ENCODE measurements around the gene CDHR5. TPM values are rescaled to one million over a fixed set of nuclear protein-coding genes. Genes with fewer than 3 reads are reported as not detected.
"Not testable (repeated sequence)": the region's sequence is repeated elsewhere in the genome, so short reads cannot be mapped to it uniquely, and the experiment has no call there.

The CDHR5 gene, protein sequence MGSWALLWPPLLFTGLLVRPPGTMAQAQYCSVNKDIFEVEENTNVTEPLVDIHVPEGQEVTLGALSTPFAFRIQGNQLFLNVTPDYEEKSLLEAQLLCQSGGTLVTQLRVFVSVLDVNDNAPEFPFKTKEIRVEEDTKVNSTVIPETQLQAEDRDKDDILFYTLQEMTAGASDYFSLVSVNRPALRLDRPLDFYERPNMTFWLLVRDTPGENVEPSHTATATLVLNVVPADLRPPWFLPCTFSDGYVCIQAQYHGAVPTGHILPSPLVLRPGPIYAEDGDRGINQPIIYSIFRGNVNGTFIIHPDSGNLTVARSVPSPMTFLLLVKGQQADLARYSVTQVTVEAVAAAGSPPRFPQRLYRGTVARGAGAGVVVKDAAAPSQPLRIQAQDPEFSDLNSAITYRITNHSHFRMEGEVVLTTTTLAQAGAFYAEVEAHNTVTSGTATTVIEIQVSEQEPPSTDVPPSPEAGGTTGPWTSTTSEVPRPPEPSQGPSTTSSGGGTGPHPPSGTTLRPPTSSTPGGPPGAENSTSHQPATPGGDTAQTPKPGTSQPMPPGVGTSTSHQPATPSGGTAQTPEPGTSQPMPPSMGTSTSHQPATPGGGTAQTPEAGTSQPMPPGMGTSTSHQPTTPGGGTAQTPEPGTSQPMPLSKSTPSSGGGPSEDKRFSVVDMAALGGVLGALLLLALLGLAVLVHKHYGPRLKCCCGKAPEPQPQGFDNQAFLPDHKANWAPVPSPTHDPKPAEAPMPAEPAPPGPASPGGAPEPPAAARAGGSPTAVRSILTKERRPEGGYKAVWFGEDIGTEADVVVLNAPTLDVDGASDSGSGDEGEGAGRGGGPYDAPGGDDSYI
- polyA plus RNA-seq (ENCODE audit: insufficient read length), result 46.0 TPM
- long read RNA-seq, donor 1, partial matches to known transcripts, result 13 of 21 reads
- long read RNA-seq, donor 1, other reads (novel, unspliced or antisense), result 6 of 21 reads
- long read RNA-seq, donor 2, partial matches to known transcripts, result 5 of 8 reads
- long read RNA-seq, donor 2, other reads (novel, unspliced or antisense), result 0 of 8 reads
- long read RNA-seq, donor 3, partial matches to known transcripts, result 0 of 1 reads
- long read RNA-seq, donor 3, other reads (novel, unspliced or antisense), result 0 of 1 reads
- long read RNA-seq, donor 4, result 0 reads
- long read RNA-seq, donor 5, partial matches to known transcripts, result 0 of 1 reads
- long read RNA-seq, donor 5, other reads (novel, unspliced or antisense), result 0 of 1 reads
- long read RNA-seq, donor 6, partial matches to known transcripts, result 0 of 1 reads
- long read RNA-seq, donor 6, other reads (novel, unspliced or antisense), result 0 of 1 reads
- long read RNA-seq, donor 7, partial matches to known transcripts, result 14 of 17 reads
- long read RNA-seq, donor 7, other reads (novel, unspliced or antisense), result 0 of 17 reads
- long read RNA-seq, donor 8, partial matches to known transcripts, result 0 of 1 reads
- long read RNA-seq, donor 8, other reads (novel, unspliced or antisense), result 0 of 1 reads

DNA sequence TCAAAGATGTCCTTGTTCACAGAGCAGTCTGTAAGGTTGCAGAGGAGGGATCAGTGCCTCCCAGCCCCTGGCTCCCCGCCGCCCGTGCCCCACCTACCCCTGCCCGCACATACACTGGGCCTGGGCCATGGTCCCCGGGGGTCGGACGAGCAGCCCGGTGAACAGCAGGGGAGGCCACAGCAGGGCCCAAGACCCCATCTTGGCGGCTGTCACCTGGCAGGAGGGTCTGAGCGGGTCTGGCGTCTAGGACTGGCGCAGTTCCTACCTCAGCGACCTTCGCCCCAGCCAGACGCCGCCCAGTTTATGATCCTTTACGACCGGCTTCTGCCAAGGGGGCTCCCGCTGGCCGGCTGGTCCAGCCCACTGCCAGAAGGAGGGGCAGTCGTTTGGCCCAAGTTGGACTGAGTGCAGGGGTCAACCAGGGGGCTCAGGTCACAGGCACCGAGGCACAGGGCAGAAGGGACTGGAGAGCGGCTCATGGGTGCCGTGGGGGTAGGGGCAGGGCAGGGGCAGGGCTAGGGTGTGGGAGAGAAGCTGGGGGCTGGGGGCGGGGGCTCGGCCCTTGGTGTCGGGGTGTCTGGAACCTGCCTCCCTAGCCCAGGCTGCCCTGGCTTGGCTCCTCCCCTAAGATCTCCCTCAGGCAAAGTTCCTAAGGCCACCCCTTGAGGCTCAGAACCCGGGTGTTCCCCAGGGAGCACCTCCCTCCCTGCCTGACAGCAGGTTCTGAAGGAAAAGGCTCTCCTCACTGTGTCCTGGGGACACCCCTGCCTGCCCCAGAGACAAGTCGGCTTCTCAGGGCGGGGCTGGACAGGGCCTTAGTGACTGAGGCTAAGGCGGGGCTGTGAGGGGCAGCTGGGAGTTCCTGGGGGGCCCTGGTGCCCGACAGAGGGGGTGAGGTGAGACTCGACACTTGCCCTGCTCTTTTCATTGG lies at the start of gene CDHR5:
CDHR5 (minus strand) TSS at position 251 of the 931 bp plus-strand sequence; CDS start at position 198, 53 bp downstream.
- DNase-seq, result no peak

DNA sequence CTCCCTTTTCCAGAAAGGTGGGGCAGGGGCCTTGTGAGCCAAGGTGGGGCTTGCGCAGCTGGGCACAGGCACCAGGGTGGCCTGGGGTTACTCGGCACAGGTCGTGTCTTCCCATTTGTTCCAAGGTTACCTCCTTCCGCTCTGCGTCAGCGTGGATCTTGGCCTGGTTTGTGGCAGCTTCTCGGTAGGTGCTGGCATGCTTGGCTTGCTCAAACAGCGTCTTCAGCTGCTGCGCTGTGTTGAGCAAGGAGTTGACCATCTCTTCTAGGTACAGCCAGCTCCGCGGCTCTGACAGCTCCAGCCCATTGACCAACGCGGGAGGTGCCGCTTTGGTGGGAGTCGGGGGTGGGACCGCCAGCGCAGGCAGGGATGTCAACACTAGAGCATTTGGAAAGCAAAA lies 49.7 kb upstream of the CDHR5 start:
- DNase-seq, result no peak

DNA sequence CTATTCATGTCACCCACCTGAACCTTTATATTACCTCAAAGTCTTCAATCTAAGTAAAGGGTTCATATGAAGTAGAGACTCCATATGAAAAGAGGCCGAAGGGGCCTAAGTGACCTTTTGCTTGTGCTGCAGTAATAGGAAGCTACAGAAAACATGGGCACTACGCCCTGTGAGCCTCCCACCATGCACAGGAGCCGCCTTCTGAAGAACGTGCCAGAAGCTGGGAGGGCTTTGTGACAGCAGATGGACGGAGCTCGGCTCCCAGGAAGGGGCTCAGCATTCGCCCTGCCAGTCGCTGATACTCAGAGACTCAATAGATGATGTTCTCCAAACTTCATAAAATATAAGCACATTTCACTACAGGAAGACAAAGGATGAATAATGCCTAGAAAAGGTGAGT lies 49.1 kb upstream of the CDHR5 start:
- DNase-seq, result no peak

DNA sequence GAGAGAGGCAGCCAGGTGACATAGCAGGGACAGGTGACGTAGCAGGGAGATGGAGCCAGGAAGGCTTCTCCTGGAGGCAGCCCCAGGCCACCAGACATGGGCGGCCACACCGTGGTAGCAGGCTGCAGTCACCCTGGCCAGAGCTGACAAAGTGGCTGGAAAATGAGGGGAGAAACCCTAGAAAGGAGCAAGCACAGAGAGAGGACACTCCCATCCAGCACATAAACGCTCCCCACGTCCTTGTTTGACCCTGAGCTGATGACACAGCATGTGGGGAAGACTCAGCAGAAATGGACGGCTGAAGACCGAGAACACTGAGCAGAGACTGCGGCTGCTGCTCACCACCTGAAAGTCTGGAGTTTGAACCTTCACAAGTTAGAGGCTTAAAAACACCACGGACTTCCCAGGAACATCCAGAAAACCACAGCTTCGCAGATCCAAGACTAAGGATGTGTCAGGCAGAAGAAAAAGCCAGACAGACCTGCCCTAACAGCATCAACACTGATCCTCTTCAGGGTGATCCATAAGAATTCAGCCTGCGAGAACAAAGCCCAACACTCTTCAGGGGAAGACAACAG lies 41.0 kb upstream of the CDHR5 start:
- DNase-seq, result no peak

DNA sequence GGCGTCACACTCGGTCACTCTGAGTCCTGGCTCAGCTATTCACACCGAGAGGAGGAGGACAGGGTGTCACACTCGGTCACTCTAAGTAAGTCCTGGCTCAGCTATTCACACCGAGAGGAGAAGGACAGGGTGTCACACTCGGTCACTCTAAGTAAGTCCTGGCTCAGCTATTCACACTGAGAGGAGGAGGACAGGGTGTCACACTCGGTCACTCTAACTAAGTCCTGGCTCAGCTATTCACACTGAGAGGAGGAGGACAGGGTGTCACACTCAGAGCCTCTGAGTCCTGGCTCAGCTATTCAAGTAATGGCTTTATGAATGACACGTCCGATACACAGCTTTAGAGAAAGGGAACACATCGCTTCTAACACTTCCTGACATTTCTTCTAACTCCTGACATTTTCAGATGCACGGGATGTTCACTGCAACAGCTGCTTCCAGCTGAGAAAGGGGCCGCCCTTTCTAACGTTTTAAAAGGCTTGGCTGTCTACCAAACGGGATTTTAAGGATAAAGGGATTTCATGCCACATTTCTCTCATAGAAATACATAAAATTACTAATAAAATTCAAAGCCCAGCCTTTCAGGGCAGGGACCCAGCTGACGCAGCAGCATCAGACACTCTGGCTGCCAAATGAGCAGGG lies 40.4 kb upstream of the CDHR5 start:
- DNase-seq, result peak; percentile 46

DNA sequence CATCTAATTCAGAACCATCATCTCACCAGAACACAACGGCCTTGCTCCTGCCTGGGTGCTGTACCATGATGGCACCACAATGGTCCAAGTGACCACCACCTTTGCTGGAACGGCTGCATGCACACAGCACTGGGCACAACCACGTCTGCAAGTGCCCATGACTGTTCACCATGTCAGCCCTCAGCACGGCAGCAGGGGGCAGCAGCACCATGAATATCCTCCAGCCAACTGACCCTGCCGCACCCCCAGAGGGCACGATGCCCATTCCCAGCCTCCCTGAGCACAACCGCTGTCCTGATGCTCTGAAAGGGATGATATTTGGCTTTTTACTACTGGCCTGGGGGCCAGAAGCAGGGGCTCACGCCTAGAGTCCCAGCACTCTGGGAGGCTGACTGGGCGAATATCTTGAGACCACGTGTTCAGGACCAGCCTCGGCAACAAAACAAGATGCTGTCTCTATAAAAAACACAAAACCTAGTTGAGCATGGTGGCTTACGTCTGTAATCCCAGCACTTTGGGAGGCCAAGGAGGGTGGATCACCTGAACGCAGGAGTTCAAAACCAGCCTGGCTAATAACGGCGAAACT lies 38.0 kb upstream of the CDHR5 start:
- DNase-seq, result no peak

DNA sequence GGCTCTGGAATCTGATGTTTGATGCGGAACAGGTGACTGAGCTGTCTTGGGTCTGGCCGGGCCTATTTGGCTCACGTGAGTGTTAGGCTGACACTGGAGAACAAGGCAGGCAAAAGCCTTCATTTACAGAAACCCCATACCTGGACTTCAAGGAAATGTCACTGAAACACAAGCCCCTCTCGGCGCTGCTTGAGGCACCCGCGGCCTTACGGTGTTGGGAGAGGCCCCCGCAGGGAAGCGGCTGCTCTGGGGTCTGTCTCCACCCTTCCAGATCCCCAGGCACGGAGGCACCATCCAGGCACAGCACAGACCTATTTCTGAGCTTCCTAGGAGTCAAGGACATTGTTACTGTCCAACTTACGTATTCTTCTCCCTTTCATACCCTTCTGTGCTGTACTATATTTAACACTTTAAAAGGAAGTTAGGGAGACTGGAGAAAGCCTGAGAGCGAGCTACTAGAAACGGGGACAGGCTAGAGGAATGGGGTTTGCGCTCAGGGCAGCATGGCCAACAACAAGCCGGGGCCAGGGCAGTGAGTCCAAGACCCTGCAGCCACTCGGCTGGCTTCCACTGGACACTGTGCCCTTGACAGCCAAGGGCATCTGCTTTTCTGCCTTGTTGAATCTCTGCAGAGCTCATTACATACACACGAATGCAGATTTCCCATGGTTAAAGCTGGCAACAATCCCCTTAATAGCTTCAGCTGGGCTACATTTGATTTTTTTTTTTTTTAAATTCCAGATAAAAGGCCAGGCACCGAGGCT lies 36.1 kb upstream of the CDHR5 start:
- DNase-seq, result no peak

DNA sequence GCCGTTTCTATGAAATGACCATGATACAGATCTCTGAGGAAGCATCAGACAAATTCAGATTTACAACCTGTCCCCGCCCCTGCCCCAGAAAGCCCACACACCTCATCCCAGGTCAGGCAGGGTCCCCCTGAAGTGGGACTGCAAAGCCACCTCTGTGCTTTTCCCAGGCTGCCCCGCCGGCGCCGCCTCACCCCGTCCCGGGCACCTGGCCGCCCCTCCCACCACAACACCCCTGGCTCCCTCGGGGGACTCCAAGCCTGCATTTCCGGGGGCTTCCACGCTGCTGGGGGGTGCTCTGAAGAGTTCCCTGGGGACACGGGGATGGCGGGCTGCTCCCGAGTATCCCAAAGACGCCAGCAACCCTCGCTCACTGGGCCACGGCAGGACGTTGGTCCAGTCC lies 35.5 kb upstream of the CDHR5 start:
- DNase-seq, result no peak

DNA sequence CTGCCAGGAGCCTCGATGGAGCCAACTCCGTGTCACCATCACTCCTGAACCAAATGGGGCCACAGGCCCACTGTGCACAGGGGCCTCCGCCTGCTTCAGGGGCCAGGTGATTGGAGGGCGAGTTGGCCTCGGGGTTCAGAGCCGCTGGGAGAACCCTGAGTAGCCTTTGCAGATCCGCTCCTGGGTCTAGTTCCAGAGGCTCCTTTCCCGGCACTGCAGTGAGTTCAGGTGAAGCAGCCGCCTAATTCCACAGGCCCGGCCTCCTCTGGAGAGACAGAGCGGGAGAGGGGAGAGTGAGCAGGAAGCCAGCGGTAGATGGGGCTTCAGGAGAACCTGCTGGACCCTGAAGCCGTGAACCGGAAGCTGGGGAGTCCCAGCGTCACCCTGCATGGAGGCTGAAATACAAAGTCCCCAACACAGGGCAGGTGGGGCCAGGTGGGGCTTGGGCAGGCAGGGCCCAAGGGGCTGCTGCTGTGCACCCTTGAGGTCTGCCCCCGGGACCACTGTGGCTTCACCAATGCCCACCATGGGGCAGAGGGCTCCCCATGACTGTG lies 34.9 kb upstream of the CDHR5 start:
- no peak for DNase-seq

DNA sequence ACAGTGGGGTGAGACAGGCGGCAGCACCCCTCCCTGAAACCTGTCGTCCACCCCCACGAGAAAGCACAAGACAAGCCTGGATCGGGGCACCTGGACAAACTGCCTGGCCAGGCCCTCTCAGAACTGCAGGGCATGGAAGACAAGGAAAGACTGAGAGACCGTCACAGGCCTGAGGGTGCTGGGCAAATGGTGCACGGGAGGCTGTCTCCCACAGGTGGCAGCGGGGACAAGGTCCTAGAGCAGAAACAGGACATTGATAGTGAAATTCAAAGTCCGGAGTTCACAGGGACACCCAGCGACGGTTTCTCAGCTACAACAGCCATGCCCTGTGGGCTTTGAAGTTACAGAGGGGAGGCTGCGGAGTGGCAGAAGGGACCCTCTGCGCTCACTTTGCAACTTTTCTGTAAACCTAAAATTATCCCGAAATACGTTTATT lies 33.0 kb upstream of the CDHR5 start:
- no peak for DNase-seq

DNA sequence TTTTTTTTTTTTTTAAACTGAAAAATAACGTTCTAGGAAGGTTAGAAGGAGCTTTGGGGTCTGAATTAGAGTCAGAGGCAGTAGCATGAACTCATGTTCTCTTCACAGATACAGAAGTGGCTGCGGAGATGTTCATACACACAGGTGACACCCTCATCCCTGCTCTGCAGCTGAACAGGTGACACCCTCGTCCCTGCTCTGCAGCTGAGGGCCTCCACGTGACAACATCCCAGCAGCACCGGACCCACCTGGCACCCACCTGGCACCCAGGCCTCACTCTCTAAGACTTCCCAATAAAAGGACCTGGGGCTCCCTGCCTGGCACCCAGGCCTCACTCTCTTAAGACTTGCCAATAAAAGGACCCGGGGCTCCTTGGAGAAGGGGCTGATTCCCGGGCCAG lies 32.1 kb upstream of the CDHR5 start:
- DNase-seq, result no peak

DNA sequence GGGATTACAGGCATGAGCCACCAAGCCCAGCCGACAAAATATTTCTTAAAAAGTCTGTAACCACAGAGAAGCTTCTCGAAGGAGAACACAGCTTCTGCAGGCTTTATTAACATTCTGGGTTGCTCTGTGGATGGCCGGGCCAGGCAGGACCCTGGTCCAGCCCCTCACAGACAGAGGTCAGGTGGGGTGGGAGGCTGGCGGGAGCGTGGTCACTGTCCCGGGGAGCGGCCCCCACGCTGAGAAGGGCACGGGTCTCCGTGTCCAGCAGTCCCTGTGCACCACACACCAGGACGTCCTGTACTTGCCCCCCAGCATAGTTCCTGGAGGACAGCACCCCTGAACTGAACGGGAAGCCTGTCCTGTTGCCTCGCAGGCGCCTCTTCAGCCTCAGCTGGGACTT lies 31.7 kb upstream of the CDHR5 start:
- DNase-seq, result no peak

DNA sequence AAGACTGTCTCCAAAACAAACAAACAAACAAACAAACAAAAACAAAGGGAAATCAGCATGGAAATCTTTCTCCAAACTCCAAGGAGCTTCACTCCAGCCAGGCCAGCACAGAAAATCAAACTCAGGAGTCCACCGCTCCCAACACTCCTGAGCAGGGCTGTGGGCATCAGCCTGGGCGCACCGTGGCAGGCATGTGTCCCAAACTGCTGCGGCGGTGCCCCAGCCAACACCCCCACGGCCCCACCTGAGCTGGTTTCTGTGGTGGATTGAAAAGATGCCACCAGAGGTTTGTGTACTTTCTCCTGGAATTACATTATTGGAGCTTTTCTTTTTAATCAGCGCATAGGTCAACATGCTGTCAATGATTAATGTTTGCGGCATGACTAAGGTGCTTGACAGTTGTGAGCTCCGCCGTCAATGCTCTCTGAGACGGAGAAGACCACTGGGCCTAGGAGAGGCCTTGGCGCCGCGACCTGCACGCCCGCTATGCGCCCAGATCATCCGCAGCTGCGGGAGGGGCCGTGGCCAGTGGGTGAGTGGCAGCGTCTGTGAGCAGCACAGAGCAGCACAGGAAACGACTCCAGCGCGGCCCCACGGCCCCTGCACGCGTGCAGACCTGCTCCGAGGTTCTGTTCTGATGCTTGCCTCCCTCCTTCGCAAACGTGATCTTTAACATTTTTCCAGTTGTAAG lies 30.4 kb upstream of the CDHR5 start:
- DNase-seq, result no peak

DNA sequence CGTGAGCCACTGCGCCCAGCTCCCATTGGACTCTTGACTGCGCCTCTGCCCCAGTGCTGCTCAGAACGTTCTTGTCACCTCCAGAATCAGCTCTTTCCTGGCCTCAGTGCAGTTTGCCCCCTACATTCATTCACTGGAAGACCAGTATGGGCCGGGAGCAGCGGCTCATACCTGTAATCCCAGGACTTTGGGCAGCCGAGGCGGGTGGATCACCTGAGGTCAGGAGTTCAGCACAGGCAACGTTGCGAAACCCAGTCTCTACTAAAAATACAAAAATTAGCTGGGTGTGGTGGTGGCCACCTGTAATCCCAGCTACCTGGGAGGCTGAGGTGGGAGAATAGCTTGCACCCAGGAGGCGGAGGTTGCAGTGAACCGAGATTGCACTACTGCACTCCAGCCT lies 29.7 kb upstream of the CDHR5 start:
- DNase-seq, result not testable (repeated sequence)

DNA sequence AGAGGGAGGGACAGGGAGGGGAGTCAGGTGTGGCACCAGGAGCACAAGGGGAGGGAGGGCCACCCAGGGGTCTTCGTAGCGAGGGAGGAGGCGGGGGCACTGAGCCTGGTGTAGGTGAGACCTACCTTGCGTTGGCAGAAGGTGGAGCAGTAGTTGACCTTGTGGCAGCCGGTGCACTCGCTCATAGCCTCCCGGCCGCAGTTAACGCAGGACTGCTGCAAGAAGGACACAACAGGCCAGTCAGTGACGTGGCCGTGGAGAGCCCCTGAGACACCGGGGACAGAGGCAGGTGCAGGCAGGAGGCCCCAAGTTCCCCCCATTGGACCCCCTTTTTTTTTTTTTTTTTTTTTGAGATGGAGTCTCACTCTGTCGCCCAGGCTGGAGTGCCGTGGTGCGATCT lies 29.1 kb upstream of the CDHR5 start:
- no peak for DNase-seq

DNA sequence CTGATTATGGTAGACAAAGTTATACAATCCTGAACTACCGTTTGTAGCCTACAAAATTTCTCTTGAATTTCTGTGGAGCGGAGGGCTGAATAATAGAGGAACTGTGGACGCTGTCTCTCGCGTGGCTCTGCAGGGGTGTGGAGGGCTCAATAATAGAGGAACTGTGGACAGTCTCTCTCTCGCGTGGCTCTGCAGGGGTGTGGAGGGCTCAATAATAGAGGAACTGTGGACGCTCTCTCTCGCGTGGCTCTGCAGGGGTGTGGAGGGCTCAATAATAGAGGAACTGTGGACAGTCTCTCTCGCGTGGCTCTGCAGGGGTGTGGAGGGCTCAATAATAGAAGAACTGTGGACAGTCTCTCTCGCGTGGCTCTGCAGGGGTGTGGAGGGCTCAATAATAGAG lies 28.4 kb upstream of the CDHR5 start:
- DNase-seq, result not testable (repeated sequence)

DNA sequence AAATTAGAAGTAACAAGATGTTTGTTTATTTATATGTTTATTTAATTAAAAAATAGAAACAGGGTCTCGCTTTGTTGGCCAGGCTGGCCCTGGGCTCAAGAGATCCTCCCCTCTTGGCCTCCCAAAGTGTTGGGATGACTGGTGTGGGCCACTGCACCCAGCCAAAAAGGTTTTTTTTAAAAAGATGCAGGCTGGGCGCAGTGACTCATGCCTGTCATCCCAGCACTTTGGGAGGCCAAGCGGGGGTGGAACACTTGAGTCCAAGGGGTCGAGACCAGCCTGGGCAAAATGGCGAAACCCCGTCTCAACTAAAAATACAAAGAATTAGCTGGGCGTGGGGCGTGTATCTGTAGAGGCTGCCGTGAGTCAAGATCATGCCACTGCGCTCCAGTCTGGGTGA lies 25.7 kb upstream of the CDHR5 start:
- DNase-seq, result no peak

All from left kidney (tissue), 8 donors.